H9 (cell line): ENCODE data around the gene CRABP1. TPM values are rescaled to one million over a fixed set of nuclear protein-coding genes. Genes with fewer than 3 reads are reported as not detected.

ENCODE experiments used
- DNase-seq: peaks from one replicate; pipeline ENCODE4 v3.0.0-alpha.2; 2017
- H2AFZ ChIP-seq: one replicate; pipeline ENCODE4 v1.6.1; 2013; ENCODE audit warnings: mild to moderate bottlenecking, low read length, control low read depth, moderate library complexity
- H2AK5ac ChIP-seq: 2 replicates; pipeline ENCODE4 v1.6.1; 2013; ENCODE audit warnings: low read length, control low read depth, mixed read lengths; ENCODE audit not compliant: insufficient read length
- H2BK120ac ChIP-seq: one replicate; pipeline ENCODE4 v1.6.1; 2013; ENCODE audit warnings: low read depth, mild to moderate bottlenecking, low read length, control low read depth, inconsistent platforms; ENCODE audit not compliant: poor library complexity, severe bottlenecking
- H2BK12ac ChIP-seq: 2 replicates; pipeline ENCODE4 v1.6.1; 2013; ENCODE audit warnings: low read length, control low read depth, mixed read lengths, low read depth; ENCODE audit not compliant: insufficient read length
- H2BK15ac ChIP-seq: 2 replicates; pipeline ENCODE4 v1.6.1; 2013; ENCODE audit warnings: low read depth, low read length, control low read depth
- H2BK20ac ChIP-seq: one replicate; pipeline ENCODE4 v1.6.1; 2013; ENCODE audit warnings: low read depth, mild to moderate bottlenecking, low read length, control low read depth, inconsistent platforms; ENCODE audit not compliant: poor library complexity, severe bottlenecking
- H2BK5ac ChIP-seq: 2 replicates; pipeline ENCODE4 v1.6.1; 2013; ENCODE audit warnings: low read length, control low read depth, mixed read lengths; ENCODE audit not compliant: insufficient read length
- H3K14ac ChIP-seq: 2 replicates; pipeline ENCODE4 v1.6.1; 2013; ENCODE audit warnings: low read length, control low read depth; ENCODE audit not compliant: insufficient read depth
- H3K18ac ChIP-seq: 2 replicates; pipeline ENCODE4 v1.6.1; 2013; ENCODE audit warnings: low read depth, mild to moderate bottlenecking, mixed read lengths, low read length, control low read depth; ENCODE audit not compliant: insufficient read length
- H3K23ac ChIP-seq: 2 replicates; pipeline ENCODE4 v1.6.1; 2013; ENCODE audit warnings: low read length, control low read depth, mixed read lengths, low read depth; ENCODE audit not compliant: insufficient read length
- H3K23me2 ChIP-seq: 2 replicates; pipeline ENCODE4 v1.6.1; 2013; ENCODE audit warnings: low read depth, mild to moderate bottlenecking, mixed read lengths, low read length, control low read depth; ENCODE audit not compliant: insufficient read length, poor library complexity, severe bottlenecking
- H3K27ac ChIP-seq: 2 replicates; pipeline ENCODE4 v1.5.1; 2013; ENCODE audit warnings: low read length, control low read depth, mixed read lengths, low read depth; ENCODE audit not compliant: insufficient read length
- H3K27me3 ChIP-seq: 2 replicates; pipeline ENCODE4 v1.6.1; 2013; ENCODE audit warnings: low read length, control low read depth, inconsistent platforms; ENCODE audit not compliant: insufficient read depth
- H3K4ac ChIP-seq: 2 replicates; pipeline ENCODE4 v1.6.1; 2013; ENCODE audit warnings: low read depth, mild to moderate bottlenecking, control low read depth, inconsistent platforms, low read length, moderate library complexity
- H3K4me1 ChIP-seq: 2 replicates; pipeline ENCODE4 v1.6.1; 2013; ENCODE audit warnings: low read length, control low read depth, inconsistent platforms; ENCODE audit not compliant: insufficient read depth
- H3K4me2 ChIP-seq: 2 replicates; pipeline ENCODE4 v1.6.1; 2013; ENCODE audit warnings: low read length, control low read depth, mixed read lengths; ENCODE audit not compliant: insufficient read length, insufficient read depth
- H3K56ac ChIP-seq: 2 replicates; pipeline ENCODE4 v1.6.1; 2013; ENCODE audit warnings: low read depth, mild to moderate bottlenecking, mixed read lengths, low read length, control low read depth; ENCODE audit not compliant: insufficient read length
- H3K79me1 ChIP-seq: 2 replicates; pipeline ENCODE4 v1.6.1; 2013; ENCODE audit warnings: low read depth, mild to moderate bottlenecking, moderate library complexity, low read length, control low read depth, inconsistent platforms; ENCODE audit not compliant: insufficient read depth, poor library complexity, severe bottlenecking
- H3K79me2 ChIP-seq: 2 replicates; pipeline ENCODE4 v1.6.1; 2013; ENCODE audit warnings: low read length, control low read depth, inconsistent platforms; ENCODE audit not compliant: insufficient read depth
- H3K9ac ChIP-seq: 2 replicates; pipeline ENCODE4 v1.6.1; 2013; ENCODE audit warnings: low read length, control low read depth, mixed read lengths; ENCODE audit not compliant: insufficient read length; ENCODE audit errors: extremely low read depth
- H3K9me3 ChIP-seq: one replicate; pipeline ENCODE4 v1.6.1; 2013; ENCODE audit warnings: low read depth, low read length, inconsistent platforms; ENCODE audit not compliant: control insufficient read depth
- H3T11ph ChIP-seq: one replicate; pipeline ENCODE4 v1.6.1; 2013; ENCODE audit warnings: mild to moderate bottlenecking, low read length, control low read depth, inconsistent platforms
- H4K20me1 ChIP-seq: one replicate; pipeline ENCODE4 v1.6.1; 2013; ENCODE audit not compliant: control insufficient read depth, insufficient read length, insufficient read depth
- H4K5ac ChIP-seq: 2 replicates; pipeline ENCODE4 v1.6.1; 2013; ENCODE audit warnings: low read depth, mild to moderate bottlenecking, mixed read lengths, low read length, control low read depth; ENCODE audit not compliant: insufficient read length
- H4K8ac ChIP-seq: replicated peaks from 2 replicates; pipeline ENCODE4 v1.6.1; 2013; ENCODE audit warnings: low read length, control low read depth, mixed read lengths, low read depth; ENCODE audit not compliant: insufficient read length
- H4K91ac ChIP-seq: 2 replicates; pipeline ENCODE4 v1.6.1; 2013; ENCODE audit warnings: low read depth, mild to moderate bottlenecking, moderate library complexity, mixed read lengths, low read length, control low read depth; ENCODE audit not compliant: insufficient read length
- H3K27ac Mint-ChIP-seq, 3 experiments: 2 replicates in 2 of 3; 3 replicates in 1 of 3; pipeline ENCODE4 v1.8.0; 2020 to 2021; ENCODE audit warnings: mixed read lengths in 3 of 3, mild to moderate bottlenecking in 1 of 3, moderate library complexity in 1 of 3
- H3K27me3 Mint-ChIP-seq: 2 replicates; pipeline ENCODE4 v1.8.0; 2021; ENCODE audit warnings: low read depth, mild to moderate bottlenecking, moderate library complexity, mixed read lengths
- H3K36me3 Mint-ChIP-seq, 3 experiments: 2 replicates in 2 of 3; 3 replicates in 1 of 3; pipeline ENCODE4 v1.8.0; 2020 to 2021; ENCODE audit warnings: low read depth in 3 of 3, mixed read lengths in 3 of 3; ENCODE audit not compliant: insufficient read depth in 1 of 3
- H3K4me1 Mint-ChIP-seq, 2 experiments: 2 replicates each; pipeline ENCODE4 v1.8.0; 2020; ENCODE audit warnings: mixed read lengths in 2 of 2
- H3K4me3 Mint-ChIP-seq, 2 experiments: 2 replicates in 1 of 2; 3 replicates in 1 of 2; pipeline ENCODE4 v1.8.0; 2020 to 2021; ENCODE audit warnings: mild to moderate bottlenecking in 2 of 2, mixed read lengths in 2 of 2, moderate library complexity in 1 of 2
- H3K9me3 Mint-ChIP-seq, 2 experiments: 2 replicates in 1 of 2; 3 replicates in 1 of 2; pipeline ENCODE4 v1.8.0; 2020; ENCODE audit warnings: mild to moderate bottlenecking in 2 of 2, mixed read lengths in 2 of 2, moderate library complexity in 1 of 2
- CTCF ChIP-seq: fragments of 200-600 bp; sonication (generic); conservative IDR thresholded peaks from 3 replicates; pipeline ENCODE4 v1.8.0; 2021; ENCODE audit warnings: antibody characterized with exemption, mild to moderate bottlenecking
- WGBS: extraction: QIAGEN DNeasy Blood & Tissue Kit; methylation state at CpG from one replicate; pipeline ENCODE4 v1.1.7; 2013; ENCODE audit warnings: missing lambda C conversion rate, low lambda C conversion rate, mixed read lengths; ENCODE audit not compliant: insufficient read length; ENCODE audit errors: extremely low coverage; 5-methylcytosine and 5-hydroxymethylcytosine counted together
- total RNA-seq: library from RNA; stranded (reverse); gene quantifications from 2 replicates; pipeline ENCODE4 v1.2.1, GENCODE V29; 2021

CRABP1 gene
- total RNA-seq, 1 experiment from 2014 or later, result 93.1 TPM

DNA sequence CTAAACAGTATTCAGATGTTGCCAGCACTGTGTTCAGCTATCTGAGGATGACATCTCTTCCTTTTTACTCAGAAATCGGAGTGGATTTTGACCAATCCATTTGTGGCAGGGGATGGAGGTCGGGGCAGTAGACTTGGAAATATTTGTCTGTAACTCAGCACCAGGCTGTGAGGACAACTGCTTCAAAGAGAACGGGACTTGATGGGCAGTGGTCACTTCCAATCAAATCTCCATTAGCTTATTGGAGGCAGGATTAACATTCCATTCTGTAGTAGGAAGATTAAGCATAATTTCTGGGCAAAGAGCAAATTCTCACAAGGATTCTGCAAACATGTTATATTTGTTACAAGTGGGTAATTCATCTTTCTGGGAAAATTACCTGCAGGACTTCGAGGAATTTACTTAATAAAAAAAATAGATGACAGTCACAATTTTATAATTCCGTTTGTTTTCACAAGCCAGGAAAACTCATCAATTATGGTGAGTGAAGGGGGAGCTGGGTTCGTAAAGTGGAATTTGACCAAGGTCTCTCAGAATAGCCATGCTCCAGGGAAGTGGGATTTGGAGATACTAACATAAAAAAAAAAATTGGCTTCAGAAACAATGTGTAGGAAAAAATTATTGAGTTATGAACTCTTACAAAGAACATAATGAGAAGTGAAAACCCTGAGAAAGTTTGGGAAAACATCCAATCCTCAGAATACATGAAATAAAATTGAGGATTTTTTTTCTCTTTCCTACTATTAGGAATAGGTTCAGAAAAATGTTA is 18.1 kb downstream of the CRABP1 start:
- Histone ChIP-seq H3K79me2 (no peaks in the 10 kb centered on the region), H2AFZ (no peak overlapping the region), H2BK5ac (no peak overlapping the region), H4K20me1 (no peaks in the 10 kb centered on the region), H2BK120ac (no peak overlapping the region), H3K23me2 (no peaks in the 10 kb centered on the region), H3K9ac (no peak overlapping the region), H3K9me3 (no peaks in the 10 kb centered on the region), H2AK5ac (no peak overlapping the region), H3T11ph (no peak overlapping the region), H3K79me1 (no peaks in the 10 kb centered on the region), H2BK15ac (no peak overlapping the region), H2BK12ac (no peak overlapping the region), H3K23ac (no peak overlapping the region), H4K91ac (no peak overlapping the region), H3K27me3 (no peaks in the 10 kb centered on the region), H3K18ac (no peak overlapping the region), H3K14ac (no peak overlapping the region), H4K8ac (no peak overlapping the region), H3K27ac (no peak overlapping the region), H4K5ac (no peak overlapping the region), H3K4ac (no peak overlapping the region), H3K4me1 (no peaks in the 10 kb centered on the region), H3K56ac (no peak overlapping the region), H2BK20ac (no peak overlapping the region), H3K4me2 (no peak overlapping the region)
- peaks cover 10% of the 10 kb centered on the region for H3K27me3 Mint-ChIP-seq
- no peak for TF ChIP-seq CTCF
- WGBS, result no CpG with 5 or more reads among the region's 6 CpGs
- H3K4me1 Mint-ChIP-seq, result peaks cover 23 to 32% of the 10 kb centered on the region in 2 experiments
- no peak overlapping the region for H3K4me3 Mint-ChIP-seq
- no peak overlapping the region; a peak in 1 of 7 replicates for H3K27ac Mint-ChIP-seq
- peak; percentile 61 for DNase-seq
- H3K9me3 Mint-ChIP-seq, result no peaks in the 10 kb centered on the region
- no peaks in the 10 kb centered on the region for H3K36me3 Mint-ChIP-seq
